HG03103 (cell line): ENCODE measurements around the gene C6orf47.

Experiments used
- ATAC-seq: cut with Tn5 transposase; IDR thresholded peaks from one replicate; pipeline ENCODE4 v1.9.1; 2021; ENCODE audit warnings: low read depth; ENCODE audit not compliant: unreplicated experiment

C6orf47 gene

DNA sequence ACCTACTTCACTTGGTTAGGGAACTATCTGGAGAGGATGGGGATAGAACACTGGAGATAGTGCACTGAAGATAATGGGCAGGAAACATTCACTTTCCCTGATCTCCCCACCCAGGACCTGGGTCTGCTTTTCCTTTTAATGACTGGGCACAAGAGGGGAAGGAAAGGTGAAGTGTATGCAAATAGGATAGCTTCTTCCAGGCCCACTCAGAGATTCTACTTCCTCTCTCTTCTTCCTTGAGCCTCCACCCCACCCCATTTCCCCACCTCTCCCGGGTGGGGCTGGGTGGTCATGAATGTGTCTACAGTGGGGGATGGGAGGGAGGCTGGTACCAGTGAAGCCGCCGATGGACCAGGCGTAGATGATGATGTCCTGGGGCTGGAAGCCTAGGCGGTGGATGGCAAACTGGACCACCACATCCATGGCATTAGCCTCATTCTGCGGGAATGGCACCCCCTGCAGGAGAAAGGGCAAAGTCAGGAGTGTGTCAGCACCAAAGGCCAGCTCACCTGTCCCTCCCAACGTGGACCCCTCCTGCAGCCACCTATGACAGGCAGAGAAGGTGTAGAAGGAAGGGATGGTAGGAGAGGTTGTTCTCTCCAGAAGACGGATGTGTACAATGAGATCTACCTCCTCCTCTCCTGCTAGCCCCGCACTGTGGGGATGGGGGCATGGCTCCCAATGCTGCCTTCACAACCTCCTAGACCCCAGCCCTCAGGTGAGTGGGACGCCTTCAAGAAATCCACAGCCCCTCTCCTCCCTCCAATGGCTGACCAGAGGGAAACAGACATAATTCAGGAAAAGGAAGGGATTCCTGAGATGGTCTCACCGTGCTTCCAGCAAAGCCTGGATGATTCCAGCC, 28.9 kb upstream of the C6orf47 start:
- ATAC-seq = no peak

DNA sequence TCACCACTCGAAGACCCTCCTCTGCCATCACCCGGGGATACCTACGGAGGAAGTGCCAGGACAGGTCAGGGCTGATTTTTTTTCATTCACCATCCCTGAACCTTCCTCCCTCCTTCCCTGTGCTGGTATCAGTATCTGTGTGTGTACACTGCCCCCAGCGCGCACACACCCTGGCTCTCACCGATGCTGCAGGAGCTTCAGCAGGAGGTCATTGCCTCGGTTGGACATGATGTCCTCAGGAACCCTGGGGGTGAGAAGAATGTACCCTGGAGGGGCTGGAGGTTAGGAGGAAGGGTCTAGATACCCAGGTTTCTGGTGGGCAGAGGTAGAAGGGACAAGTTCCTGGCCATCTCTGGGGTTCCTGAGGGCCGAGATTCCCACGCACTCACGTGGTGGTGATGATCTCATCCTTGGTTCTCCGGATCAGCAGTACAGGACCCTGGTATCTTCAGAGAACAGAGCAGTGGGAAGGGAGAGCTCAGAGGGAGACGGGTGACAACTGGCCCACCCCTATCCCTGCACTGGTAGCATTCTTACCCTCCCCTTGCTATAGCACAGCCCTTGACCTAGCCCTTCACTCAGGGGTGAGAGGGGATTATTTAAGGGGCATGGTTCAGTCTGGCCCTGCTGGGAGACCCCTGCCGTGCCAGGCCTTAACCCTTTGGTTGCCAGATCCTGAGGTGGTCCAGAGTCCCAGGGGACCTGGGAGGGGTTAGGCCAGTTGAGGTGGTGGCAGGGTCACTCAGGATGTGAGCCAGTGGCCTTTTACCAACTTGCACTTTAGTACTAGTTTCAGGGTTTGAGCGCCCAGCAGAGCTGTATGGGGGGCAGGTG, 27.5 kb upstream of the C6orf47 start:
- ATAC-seq = no peak

GRCh38 chr6:31687321-31687720, 26.7 kb upstream of the C6orf47 start:
- ATAC-seq = no peak

GRCh38 chr6:31686483-31686882, 25.9 kb upstream of the C6orf47 start:
- ATAC-seq = no peak

GRCh38 chr6:31683591-31683990, 23.0 kb upstream of the C6orf47 start:
- no peak for ATAC-seq

DNA sequence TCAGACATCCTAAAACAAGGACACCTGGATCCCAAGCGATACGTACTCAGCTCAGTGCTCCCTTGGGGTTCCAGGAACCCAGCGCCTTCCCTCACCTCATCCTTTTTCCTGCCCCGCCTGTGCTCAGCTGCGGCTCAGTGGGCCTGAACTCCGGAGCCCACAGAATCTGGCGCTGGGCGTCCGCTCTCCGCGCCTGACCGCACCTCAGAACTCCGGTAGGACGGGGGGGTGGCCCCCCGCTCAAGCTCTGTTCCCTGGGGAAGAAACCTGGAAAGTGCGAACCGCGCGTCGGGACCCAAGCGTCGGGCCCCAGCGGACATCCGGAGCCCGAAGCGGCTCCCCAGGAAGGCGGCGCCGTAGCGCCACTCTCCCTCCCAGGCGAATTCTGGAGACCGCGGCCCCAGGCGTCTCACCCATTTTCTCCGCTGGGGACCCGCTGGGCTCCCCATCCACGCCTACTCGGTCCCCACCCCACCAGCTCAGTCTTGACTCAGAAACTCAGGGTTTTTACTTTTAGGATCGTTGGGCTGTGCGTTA, 20.6 kb upstream of the C6orf47 start:
- ATAC-seq = no peak

- ATAC-seq = no peak
Observed at GRCh38 chr6:31680226-31681134, 19.9 kb upstream of the C6orf47 start, which contains the start of gene LY6G5C. TSS of gene LY6G5C (minus strand) at chr6:31681067. CDS start at chr6:31680373, 694 bp downstream.

- ATAC-seq = no peak
Observed at GRCh38 chr6:31677955-31678354, 17.4 kb upstream of the C6orf47 start.

GRCh38 chr6:31676904-31677303, 16.3 kb upstream of the C6orf47 start:
- no peak for ATAC-seq

DNA sequence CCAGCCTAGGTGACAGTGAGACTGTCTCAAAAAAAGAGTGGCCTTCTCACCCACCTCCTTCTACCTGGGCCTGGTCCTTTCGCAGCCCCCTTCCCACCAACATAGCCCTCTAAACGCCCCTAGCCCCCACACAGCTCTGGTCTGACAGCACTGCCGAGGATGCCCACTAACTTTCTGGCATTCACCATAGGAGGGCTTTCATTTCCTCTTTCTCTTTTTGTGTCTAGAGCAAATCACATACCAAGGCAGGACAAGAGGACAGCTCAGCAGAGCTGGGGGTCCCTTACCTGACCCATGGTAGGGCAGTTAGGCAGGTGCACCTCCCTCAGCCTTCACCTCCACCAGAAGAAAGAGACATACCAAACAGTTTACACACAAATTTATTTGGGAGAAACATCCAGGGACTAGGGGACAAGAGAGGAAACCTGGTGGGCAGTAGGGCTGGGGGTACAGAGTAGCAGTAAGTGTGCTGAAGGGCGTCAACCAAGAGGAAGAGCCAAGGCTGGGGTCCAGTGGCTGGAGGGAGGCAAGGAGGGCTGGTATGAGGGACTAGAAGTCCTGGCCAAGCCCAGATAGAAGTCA, 15.8 kb upstream of the C6orf47 start:
- ATAC-seq = no peak

DNA sequence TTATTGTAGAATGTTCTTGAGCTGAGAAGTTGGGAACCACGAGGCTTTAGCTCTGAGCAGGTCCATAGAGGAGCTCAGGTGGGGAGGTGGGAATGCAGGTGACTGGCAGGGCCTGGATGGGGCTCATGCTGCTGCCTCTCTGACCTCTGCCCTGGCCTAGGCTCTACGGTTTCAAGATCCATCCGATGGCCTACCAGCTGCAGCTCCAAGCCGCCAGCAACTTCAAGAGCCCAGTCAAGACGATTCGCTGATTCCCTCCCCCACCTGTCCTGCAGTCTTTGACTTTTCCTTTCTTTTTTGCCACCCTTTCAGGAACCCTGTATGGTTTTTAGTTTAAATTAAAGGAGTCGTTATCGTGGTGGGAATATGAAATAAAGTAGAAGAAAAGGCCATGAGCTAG, 9.1 kb upstream of the C6orf47 start, which contains the start of gene LY6G5B:
Gene LY6G5B, plus strand, starts transcription at position 301 of the 400 bp plus-strand sequence. CDS start 975 bp downstream, outside the sequence.
- ATAC-seq = no peak

- no peak for ATAC-seq
Observed at GRCh38 chr6:31666337-31666965, 5.9 kb upstream of the C6orf47 start.

GRCh38 chr6:31665501-31666336, 5.1 kb upstream of the C6orf47 start, which contains the start of gene CSNK2B:
TSS of gene CSNK2B (plus strand) at chr6:31666080. CDS start at chr6:31666832, 752 bp downstream.
- peak; percentile 68 for ATAC-seq

DNA sequence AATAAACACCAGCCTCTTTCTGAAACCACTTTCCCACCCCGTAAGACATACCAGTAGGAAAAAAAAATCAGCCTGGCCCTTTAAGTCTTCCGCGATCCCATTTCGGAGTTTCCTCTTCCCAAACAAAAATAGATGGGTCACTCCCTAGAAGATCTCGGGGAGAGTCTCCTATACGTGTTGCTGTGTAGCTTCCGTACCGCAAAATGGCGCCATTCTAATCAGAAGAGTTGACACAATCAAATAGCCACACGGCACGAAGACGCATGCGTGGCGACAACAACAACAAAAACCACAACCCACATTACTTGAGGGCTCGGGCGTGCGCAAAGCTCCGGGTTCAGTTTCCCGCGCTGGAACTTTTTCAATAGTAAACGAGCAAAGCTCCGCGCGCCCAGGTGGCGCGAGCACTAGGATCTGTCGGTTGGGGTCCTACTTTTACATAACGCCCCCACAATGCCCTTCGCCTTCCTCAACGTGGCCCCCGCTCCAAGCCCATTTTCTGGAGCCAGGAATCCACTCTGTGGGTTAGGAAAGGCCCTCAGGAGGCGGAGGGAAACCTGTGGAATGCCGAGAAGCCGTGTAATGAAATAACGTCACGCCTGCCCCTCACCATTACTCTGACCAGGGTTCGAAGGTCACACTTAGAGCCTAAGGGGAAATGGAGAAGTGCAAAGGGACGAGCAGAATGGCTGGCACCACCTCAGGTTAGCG, 4.4 kb upstream of the C6orf47 start, which contains the start of gene GPANK1:
Gene GPANK1, minus strand, starts transcription at position 208 of the 711 bp plus-strand sequence. CDS start 519 bp downstream, outside the sequence.
- no peak for ATAC-seq

GRCh38 chr6:31663961-31664789, 3.6 kb upstream of the C6orf47 start:
- no peak for ATAC-seq

- no peak for ATAC-seq
Observed at GRCh38 chr6:31663126-31663960, 2.8 kb upstream of the C6orf47 start.
